MM.1S (cell line): ENCODE measurements around the gene CEP104.

ENCODE experiments used
- DNase-seq: peaks from one replicate; pipeline ENCODE4 v3.0.0-alpha.2; 2015
- H2AFZ ChIP-seq: fragments of 300-600 bp; sonication (generic); 2 replicates; pipeline ENCODE4 v1.6.0; 2016; ENCODE audit warnings: antibody characterized with exemption, low read length
- H3F3A ChIP-seq: fragments of 300-600 bp; sonication (generic); 2 replicates; pipeline ENCODE4 v1.6.1; 2016; ENCODE audit warnings: mild to moderate bottlenecking, antibody characterized with exemption, low read length, moderate library complexity, mixed read lengths; ENCODE audit not compliant: insufficient read depth
- H3K27ac ChIP-seq: fragments of 300-600 bp; sonication (generic); 2 replicates; pipeline ENCODE4 v1.5.1; 2016; ENCODE audit warnings: mild to moderate bottlenecking, low read length
- H3K27me3 ChIP-seq: fragments of 300-600 bp; sonication (generic); replicated peaks from 2 replicates; pipeline ENCODE4 v1.6.0; 2016; ENCODE audit warnings: low read length; ENCODE audit not compliant: insufficient read depth
- H3K36me3 ChIP-seq: fragments of 300-600 bp; sonication (generic); replicated peaks from 2 replicates; pipeline ENCODE4 v1.6.1; 2016; ENCODE audit warnings: mild to moderate bottlenecking, low read length, mixed read lengths; ENCODE audit not compliant: insufficient read depth
- H3K4me1 ChIP-seq: fragments of 300-600 bp; sonication (generic); 2 replicates; pipeline ENCODE4 v1.6.1; 2016; ENCODE audit warnings: low read length, mixed read lengths
- H3K4me2 ChIP-seq: fragments of 300-600 bp; sonication (generic); 2 replicates; pipeline ENCODE4 v1.6.0; 2016; ENCODE audit warnings: low read depth, low read length
- H3K4me3 ChIP-seq: fragments of 300-600 bp; sonication (generic); 2 replicates; pipeline ENCODE4 v1.5.1; 2016; ENCODE audit warnings: low read length, mixed read lengths
- H3K79me2 ChIP-seq: fragments of 300-600 bp; sonication (generic); 2 replicates; pipeline ENCODE4 v1.6.1; 2016; ENCODE audit warnings: mixed run types, low read length, mixed read lengths
- H3K9ac ChIP-seq: fragments of 300-600 bp; sonication (generic); 2 replicates; pipeline ENCODE4 v1.6.1; 2016; ENCODE audit warnings: low read length, mixed read lengths
- H3K9me2 ChIP-seq: fragments of 300-600 bp; sonication (generic); replicated peaks from 2 replicates; pipeline ENCODE4 v1.6.1; 2016; ENCODE audit warnings: mild to moderate bottlenecking, low read length, mixed read lengths; ENCODE audit not compliant: insufficient read depth
- H3K9me3 ChIP-seq: fragments of 300-600 bp; sonication (generic); replicated peaks from 2 replicates; pipeline ENCODE4 v1.6.1; 2016; ENCODE audit warnings: mild to moderate bottlenecking, low read length, mixed read lengths; ENCODE audit not compliant: insufficient read depth
- H4K20me1 ChIP-seq: fragments of 300-600 bp; sonication (generic); 2 replicates; pipeline ENCODE4 v1.6.1; 2016; ENCODE audit warnings: mild to moderate bottlenecking, low read length, moderate library complexity, mixed read lengths; ENCODE audit not compliant: insufficient read depth
- EZH2 ChIP-seq: fragments of 300-600 bp; sonication (generic); optimal IDR thresholded peaks from 2 replicates; pipeline ENCODE3; 2017; ENCODE audit warnings: low read depth, mild to moderate bottlenecking, antibody characterized with exemption, low read length, mixed read lengths
- EZH2phosphoT487 ChIP-seq: fragments of 300-600 bp; sonication (generic); IDR thresholded peaks from 2 replicates; pipeline ENCODE4 v1.6.1; 2018; ENCODE audit warnings: antibody characterized with exemption, low read length
- TF ChIP-seq, protein P1 (sequence below): fragments of 300-600 bp; sonication (generic); IDR thresholded peaks from 2 replicates; pipeline ENCODE4 v1.5.1; 2016; ENCODE audit warnings: antibody characterized with exemption, low read length, mixed read lengths

The CEP104 gene

DNA sequence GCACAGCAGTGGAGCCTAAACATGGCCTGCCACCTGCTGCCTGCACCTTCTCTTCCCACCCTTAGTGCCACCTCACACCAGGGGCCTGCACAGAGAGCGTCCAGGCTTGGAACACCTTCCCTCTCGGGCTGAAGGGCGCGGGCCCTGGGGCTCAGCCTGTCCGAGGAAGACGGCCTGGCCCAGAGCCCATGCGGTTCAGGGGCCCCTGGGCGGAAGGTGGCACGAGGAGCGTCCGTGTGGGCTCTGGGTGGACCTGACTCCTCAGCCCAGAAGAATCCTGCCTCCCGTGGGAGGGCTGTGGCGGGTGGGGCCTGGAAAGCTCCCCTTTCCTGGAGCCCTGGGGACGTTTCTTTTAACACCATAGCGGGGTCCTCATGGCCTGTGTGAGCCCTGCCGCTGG lies 19.7 kb upstream of the CEP104 start:
- Histone ChIP-seq H3K4me3 (no peak overlapping the region), H3K27me3 (no peaks in the 10 kb centered on the region), H3F3A (no peaks in the 10 kb centered on the region), H3K4me1 (no peaks in the 10 kb centered on the region), H2AFZ (no peak overlapping the region), H3K9me2 (no peaks in the 10 kb centered on the region), H3K36me3 (no peaks in the 10 kb centered on the region), H3K27ac (no peak overlapping the region), H3K79me2 (no peaks in the 10 kb centered on the region), H3K9ac (no peak overlapping the region), H4K20me1 (no peaks in the 10 kb centered on the region), H3K9me3 (no peaks in the 10 kb centered on the region), H3K4me2 (no peak overlapping the region)
- TF ChIP-seq EZH2phosphoT487 (no peak), EZH2 (no peak)
- TF ChIP-seq, protein P1, sequence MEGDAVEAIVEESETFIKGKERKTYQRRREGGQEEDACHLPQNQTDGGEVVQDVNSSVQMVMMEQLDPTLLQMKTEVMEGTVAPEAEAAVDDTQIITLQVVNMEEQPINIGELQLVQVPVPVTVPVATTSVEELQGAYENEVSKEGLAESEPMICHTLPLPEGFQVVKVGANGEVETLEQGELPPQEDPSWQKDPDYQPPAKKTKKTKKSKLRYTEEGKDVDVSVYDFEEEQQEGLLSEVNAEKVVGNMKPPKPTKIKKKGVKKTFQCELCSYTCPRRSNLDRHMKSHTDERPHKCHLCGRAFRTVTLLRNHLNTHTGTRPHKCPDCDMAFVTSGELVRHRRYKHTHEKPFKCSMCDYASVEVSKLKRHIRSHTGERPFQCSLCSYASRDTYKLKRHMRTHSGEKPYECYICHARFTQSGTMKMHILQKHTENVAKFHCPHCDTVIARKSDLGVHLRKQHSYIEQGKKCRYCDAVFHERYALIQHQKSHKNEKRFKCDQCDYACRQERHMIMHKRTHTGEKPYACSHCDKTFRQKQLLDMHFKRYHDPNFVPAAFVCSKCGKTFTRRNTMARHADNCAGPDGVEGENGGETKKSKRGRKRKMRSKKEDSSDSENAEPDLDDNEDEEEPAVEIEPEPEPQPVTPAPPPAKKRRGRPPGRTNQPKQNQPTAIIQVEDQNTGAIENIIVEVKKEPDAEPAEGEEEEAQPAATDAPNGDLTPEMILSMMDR = no peak
- no peak for DNase-seq

DNA sequence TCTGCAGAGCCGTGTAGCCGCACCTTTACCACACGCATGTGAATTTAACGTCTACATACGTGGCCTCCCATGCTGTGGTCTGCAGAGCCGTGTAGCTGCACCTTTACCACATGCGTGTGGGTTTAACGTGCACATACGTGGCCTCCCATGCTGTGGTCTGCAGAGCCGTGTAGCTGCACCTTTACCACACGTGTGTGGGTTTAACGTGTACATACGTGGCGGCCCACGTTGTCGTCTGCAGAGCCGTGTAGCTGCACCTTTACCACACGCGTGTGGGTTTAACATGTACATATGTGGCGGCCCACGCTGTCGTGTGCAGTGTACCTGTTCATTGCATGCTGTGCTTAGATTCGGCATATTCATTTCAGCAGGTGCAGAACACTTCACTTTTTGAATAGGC lies 17.7 kb upstream of the CEP104 start:
- no peak overlapping the region for H3K9ac ChIP-seq
- DNase-seq = no peak
- no peaks in the 10 kb centered on the region for H3K9me2 ChIP-seq
- no peaks in the 10 kb centered on the region for H3K4me1 ChIP-seq
- no peak for TF ChIP-seq EZH2
- no peak for TF ChIP-seq EZH2phosphoT487
- TF ChIP-seq, protein P1 = no peak
- H3K27ac ChIP-seq = no peak overlapping the region
- H3K79me2 ChIP-seq = no peaks in the 10 kb centered on the region
- no peaks in the 10 kb centered on the region for H4K20me1 ChIP-seq
- no peak overlapping the region for H3K4me3 ChIP-seq
- no peak overlapping the region for H2AFZ ChIP-seq
- no peak overlapping the region for H3K4me2 ChIP-seq
- H3K36me3 ChIP-seq = no peaks in the 10 kb centered on the region
- no peaks in the 10 kb centered on the region for H3K9me3 ChIP-seq
- no peaks in the 10 kb centered on the region for H3K27me3 ChIP-seq
- no peaks in the 10 kb centered on the region for H3F3A ChIP-seq

DNA sequence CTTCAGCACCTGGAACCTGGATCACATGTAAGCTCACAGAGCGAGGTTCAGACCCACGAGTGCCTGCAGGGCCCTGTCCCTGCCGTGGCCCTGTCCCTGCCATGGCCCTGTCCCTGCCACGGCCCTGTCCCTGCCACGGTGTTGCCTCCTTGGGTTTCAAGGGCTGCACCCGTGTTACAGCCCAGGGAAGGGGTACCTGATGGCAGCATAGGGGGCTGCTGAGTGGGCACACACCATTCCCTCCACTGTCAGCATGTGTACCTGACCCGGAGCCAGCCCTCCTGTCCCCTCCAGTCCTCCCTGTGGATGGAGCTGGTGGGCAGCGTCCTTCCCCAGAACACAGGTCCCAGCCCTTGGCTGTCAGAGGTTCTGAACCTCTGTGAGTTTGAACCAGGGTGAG lies 15.5 kb upstream of the CEP104 start:
- TF ChIP-seq, protein P1 = no peak
- TF ChIP-seq EZH2 (no peak), EZH2phosphoT487 (no peak)
- Histone ChIP-seq H3K27me3 (no peaks in the 10 kb centered on the region), H3K27ac (no peak overlapping the region), H3K9ac (no peak overlapping the region), H4K20me1 (no peaks in the 10 kb centered on the region), H3K36me3 (no peaks in the 10 kb centered on the region), H3K79me2 (no peaks in the 10 kb centered on the region), H3K9me3 (no peaks in the 10 kb centered on the region), H3F3A (no peaks in the 10 kb centered on the region), H2AFZ (no peak overlapping the region), H3K9me2 (no peaks in the 10 kb centered on the region), H3K4me1 (no peaks in the 10 kb centered on the region), H3K4me2 (no peak overlapping the region), H3K4me3 (no peak overlapping the region)
- DNase-seq = no peak
